ES-I3 (cell line): ENCODE data around the gene CALU.

Source experiments
- H3K36me3 ChIP-seq: 2 replicates; pipeline ENCODE4 v1.6.1; 2013; ENCODE audit warnings: mild to moderate bottlenecking, low read length, control low read depth, moderate library complexity; ENCODE audit not compliant: insufficient read depth
- H3K4me1 ChIP-seq: 2 replicates; pipeline ENCODE4 v1.6.1; 2013; ENCODE audit warnings: mild to moderate bottlenecking, control low read depth, low read length; ENCODE audit not compliant: insufficient read depth
- H3K9ac ChIP-seq: 2 replicates; pipeline ENCODE4 v1.6.1; 2013; ENCODE audit warnings: low read depth, mild to moderate bottlenecking, low read length, moderate library complexity
- H3K9me3 ChIP-seq: 2 replicates; pipeline ENCODE4 v1.6.1; 2013; ENCODE audit warnings: mild to moderate bottlenecking, low read length, moderate library complexity; ENCODE audit not compliant: control insufficient read depth, insufficient read depth

Gene CALU

GRCh38 chr7:128732521-128733277 lies 6.5 kb upstream of the CALU start:
- H3K36me3 ChIP-seq: no peaks in the 10 kb centered on the region

GRCh38 chr7:128733278-128733645 lies 5.9 kb upstream of the CALU start:
- H3K4me1 ChIP-seq: 0 out of 2 replicates have a peak, but pooled peaks cover 3% of the 10 kb centered on the region
- no peaks in the 10 kb centered on the region for H3K36me3 ChIP-seq
- H3K9ac ChIP-seq: no peak overlapping the region
- H3K9me3 ChIP-seq: no peaks in the 10 kb centered on the region

More at GRCh38 chr7:128732521-128733277, 6.5 kb upstream of the CALU start:
- H3K9me3 ChIP-seq: no peaks in the 10 kb centered on the region
- no peak overlapping the region for H3K9ac ChIP-seq
- H3K4me1 ChIP-seq: no peaks in the 10 kb centered on the region

- Histone ChIP-seq H3K4me1 (0 out of 2 replicates have a peak, but pooled peaks cover 5% of the 10 kb centered on the region), H3K36me3 (no peaks in the 10 kb centered on the region), H3K9ac (no peak overlapping the region), H3K9me3 (no peaks in the 10 kb centered on the region)
These were observed 4.3 kb upstream of the CALU start for GRCh38 chr7:128734890-128735289.

- Histone ChIP-seq H3K36me3 (no peaks in the 10 kb centered on the region), H3K9me3 (no peaks in the 10 kb centered on the region), H3K9ac (no peak overlapping the region), H3K4me1 (0 out of 2 replicates have a peak, but pooled peaks cover 5% of the 10 kb centered on the region)
These were observed 3.7 kb upstream of the CALU start for GRCh38 chr7:128735436-128735835.

GRCh38 chr7:128737441-128737840 lies 1.7 kb upstream of the CALU start:
- Histone ChIP-seq H3K9ac (no peak overlapping the region), H3K9me3 (no peaks in the 10 kb centered on the region), H3K4me1 (0 out of 2 replicates have a peak, but pooled peaks cover 5% of the 10 kb centered on the region), H3K36me3 (no peaks in the 10 kb centered on the region)

GRCh38 chr7:128737867-128738385 lies 1.2 kb upstream of the CALU start:
- no peak overlapping the region for H3K9ac ChIP-seq
- H3K36me3 ChIP-seq: no peaks in the 10 kb centered on the region
- 0 out of 2 replicates have a peak, but pooled peaks cover 5% of the 10 kb centered on the region for H3K4me1 ChIP-seq
- no peaks in the 10 kb centered on the region for H3K9me3 ChIP-seq

GRCh38 chr7:128738570-128739047 lies 550 bp upstream of the CALU start:
- H3K4me1 ChIP-seq: 0 out of 2 replicates have a peak, but pooled peaks cover 5% of the 10 kb centered on the region
- no peaks in the 10 kb centered on the region for H3K36me3 ChIP-seq
- peak overlapping the region; percentile 87 for H3K9ac ChIP-seq
- H3K9me3 ChIP-seq: no peaks in the 10 kb centered on the region

GRCh38 chr7:128739990-128740682 lies 977 bp downstream of the CALU start:
- no peaks in the 10 kb centered on the region for H3K9me3 ChIP-seq
- peak overlapping the region; percentile 87 for H3K9ac ChIP-seq
- H3K36me3 ChIP-seq: no peaks in the 10 kb centered on the region
- 0 out of 2 replicates have a peak, but pooled peaks cover 5% of the 10 kb centered on the region for H3K4me1 ChIP-seq

- no peak overlapping the region for H3K9ac ChIP-seq
- H3K9me3 ChIP-seq: no peaks in the 10 kb centered on the region
These were observed 1.8 kb downstream of the CALU start for GRCh38 chr7:128740996-128741395.

GRCh38 chr7:128741491-128741890 lies 2.3 kb downstream of the CALU start:
- Histone ChIP-seq H3K36me3 (no peaks in the 10 kb centered on the region), H3K9me3 (no peaks in the 10 kb centered on the region), H3K4me1 (0 out of 2 replicates have a peak, but pooled peaks cover 5% of the 10 kb centered on the region), H3K9ac (no peak overlapping the region)

More at GRCh38 chr7:128740996-128741395, 1.8 kb downstream of the CALU start:
- no peaks in the 10 kb centered on the region for H3K36me3 ChIP-seq
- H3K4me1 ChIP-seq: 0 out of 2 replicates have a peak, but pooled peaks cover 5% of the 10 kb centered on the region

GRCh38 chr7:128742206-128742605 lies 3.0 kb downstream of the CALU start:
- H3K9ac ChIP-seq: no peak overlapping the region
- no peaks in the 10 kb centered on the region for H3K9me3 ChIP-seq
- 0 out of 2 replicates have a peak, but pooled peaks cover 5% of the 10 kb centered on the region for H3K4me1 ChIP-seq
- no peaks in the 10 kb centered on the region for H3K36me3 ChIP-seq

- no peaks in the 10 kb centered on the region for H3K9me3 ChIP-seq
- no peak overlapping the region for H3K9ac ChIP-seq
- H3K4me1 ChIP-seq: 0 out of 2 replicates have a peak, but pooled peaks cover 2% of the 10 kb centered on the region
- H3K36me3 ChIP-seq: 0 out of 2 replicates have a peak, but pooled peaks cover 6% of the 10 kb centered on the region
These were observed 4.1 kb downstream of the CALU start for GRCh38 chr7:128743112-128743772.

- H3K9ac ChIP-seq: no peak overlapping the region
- H3K9me3 ChIP-seq: no peaks in the 10 kb centered on the region
- peaks cover 17% of the 10 kb centered on the region for H3K36me3 ChIP-seq
- H3K4me1 ChIP-seq: no peaks in the 10 kb centered on the region
These were observed 5.3 kb downstream of the CALU start for GRCh38 chr7:128744366-128744905.

- no peak overlapping the region for H3K9ac ChIP-seq
- peaks cover 21% of the 10 kb centered on the region for H3K36me3 ChIP-seq
- no peaks in the 10 kb centered on the region for H3K4me1 ChIP-seq
- no peaks in the 10 kb centered on the region for H3K9me3 ChIP-seq
These were observed 6.5 kb downstream of the CALU start for GRCh38 chr7:128745706-128746105.
